T-helper 2 cell treated with Interferon-gamma antibody and Interleukin-4, amounts not matched to agents 5 μg/mL and 100 μg/mL, for 36 hours (primary cell): Measurements from ENCODE around the gene NPAS3.

Experiments used
- DNase-seq: peaks from one replicate; pipeline ENCODE4 v3.0.0; 2021; ENCODE audit warnings: low spot score
- H3K27ac Mint-ChIP-seq: one replicate; pipeline ENCODE4 v1.8.0; 2021; ENCODE audit warnings: mild to moderate bottlenecking, mixed read lengths
- H3K27me3 Mint-ChIP-seq: one replicate; pipeline ENCODE4 v1.8.0; 2021; ENCODE audit warnings: low read depth, mixed read lengths
- H3K36me3 Mint-ChIP-seq: one replicate; pipeline ENCODE4 v1.8.0; 2021; ENCODE audit warnings: low read depth, mixed read lengths
- H3K4me1 Mint-ChIP-seq: one replicate; pipeline ENCODE4 v1.8.0; 2021; ENCODE audit warnings: low read depth, mixed read lengths
- H3K4me3 Mint-ChIP-seq: one replicate; pipeline ENCODE4 v1.8.0; 2022; ENCODE audit warnings: mild to moderate bottlenecking, moderate library complexity, mixed read lengths
- H3K9me3 Mint-ChIP-seq: one replicate; pipeline ENCODE4 v1.8.0; 2021; ENCODE audit warnings: mixed read lengths

Gene NPAS3

DNA sequence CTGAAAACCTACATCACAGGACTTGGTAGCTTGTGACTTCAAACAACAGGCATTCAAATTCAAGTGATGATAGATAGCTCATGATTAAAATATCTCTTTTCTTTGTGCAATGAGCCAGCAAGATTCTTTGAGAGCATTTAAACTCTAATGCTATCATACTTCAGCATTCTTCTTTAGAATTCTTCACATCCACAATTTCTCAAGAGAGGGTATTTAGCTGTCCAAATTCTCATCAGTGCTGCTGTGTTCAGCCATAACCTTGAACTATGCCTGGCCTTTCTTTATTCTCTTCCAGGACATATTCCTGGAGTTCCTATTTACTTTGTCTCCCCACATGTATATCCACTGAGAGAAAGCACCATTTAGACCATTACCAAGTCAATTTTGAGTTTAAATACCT, 691.1 kb downstream of the NPAS3 start:
- H3K36me3 Mint-ChIP-seq: no peaks in the 10 kb centered on the region
- H3K27me3 Mint-ChIP-seq: no peaks in the 10 kb centered on the region
- H3K27ac Mint-ChIP-seq: no peak overlapping the region
- no peak for DNase-seq
- H3K4me3 Mint-ChIP-seq: no peak overlapping the region
- H3K9me3 Mint-ChIP-seq: no peaks in the 10 kb centered on the region
- no peaks in the 10 kb centered on the region for H3K4me1 Mint-ChIP-seq

DNA sequence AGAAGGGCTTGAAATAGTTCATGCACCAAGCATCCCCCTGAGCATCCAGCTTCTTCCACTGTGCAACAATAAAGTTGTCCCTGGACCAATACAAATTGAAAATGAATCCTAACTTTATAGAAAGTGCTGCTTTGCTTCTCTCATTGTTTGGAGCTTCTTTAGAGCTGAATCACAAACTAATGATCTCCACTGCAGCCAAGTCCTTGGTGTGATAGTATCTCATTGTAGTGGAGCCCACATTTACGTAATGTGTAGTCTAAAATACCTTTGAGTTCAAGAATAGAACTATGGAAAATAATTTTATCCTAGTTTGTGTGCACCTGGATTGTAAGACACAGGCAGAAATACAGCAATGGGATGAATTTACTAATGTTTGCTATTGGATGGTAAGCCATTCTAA, 692.3 kb downstream of the NPAS3 start:
- Mint-ChIP-seq H3K27ac (no peak overlapping the region), H3K36me3 (no peaks in the 10 kb centered on the region), H3K27me3 (no peaks in the 10 kb centered on the region)

DNA sequence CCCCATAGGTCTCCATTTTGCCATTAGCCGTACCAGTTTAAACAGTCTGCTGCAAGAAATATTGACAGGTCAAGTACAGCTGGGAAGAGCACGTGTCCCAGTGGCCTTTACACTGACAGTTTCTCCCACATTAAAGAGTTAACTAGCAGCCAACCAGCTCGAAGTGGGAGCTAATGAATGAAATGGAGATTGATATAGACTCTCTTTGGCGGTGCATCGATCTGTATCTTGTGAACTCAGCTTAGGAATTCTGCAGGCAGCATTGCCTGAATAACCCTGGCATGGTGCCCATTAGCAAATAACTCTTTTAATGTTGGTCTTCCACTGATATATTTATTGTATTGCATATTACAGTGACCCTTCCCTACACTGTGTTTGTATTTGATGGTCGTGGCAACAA, 692.8 kb downstream of the NPAS3 start:
- no peaks in the 10 kb centered on the region for H3K27me3 Mint-ChIP-seq
- no peaks in the 10 kb centered on the region for H3K4me1 Mint-ChIP-seq
- no peaks in the 10 kb centered on the region for H3K9me3 Mint-ChIP-seq
- H3K4me3 Mint-ChIP-seq: no peak overlapping the region
- H3K27ac Mint-ChIP-seq: no peak overlapping the region
- H3K36me3 Mint-ChIP-seq: no peaks in the 10 kb centered on the region
- no peak for DNase-seq

More for the DNA sequence above, 692.3 kb downstream of the NPAS3 start:
- DNase-seq: no peak
- Mint-ChIP-seq H3K4me3 (no peak overlapping the region), H3K4me1 (no peaks in the 10 kb centered on the region), H3K9me3 (no peaks in the 10 kb centered on the region)

DNA sequence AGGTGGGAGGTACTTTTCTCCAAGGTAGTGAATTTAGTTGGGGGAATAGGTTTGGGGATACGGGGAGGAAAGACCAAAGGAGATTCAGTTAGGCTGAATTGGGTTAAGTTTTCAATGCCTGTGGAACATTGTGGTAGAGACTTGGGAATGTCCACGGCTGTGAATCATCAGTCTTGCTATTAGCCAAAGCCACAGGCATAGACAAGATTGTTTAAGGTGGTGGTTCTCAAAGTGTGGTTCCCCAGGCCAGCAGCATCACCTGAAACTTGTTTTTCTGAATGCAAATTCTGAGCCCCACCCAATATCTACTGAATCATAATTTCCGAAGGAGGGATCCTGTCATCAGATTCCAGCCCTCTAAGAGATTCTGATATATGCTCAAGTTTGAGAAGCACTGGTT, 696.0 kb downstream of the NPAS3 start:
- Mint-ChIP-seq H3K27ac (no peak overlapping the region), H3K27me3 (no peaks in the 10 kb centered on the region), H3K36me3 (no peaks in the 10 kb centered on the region), H3K9me3 (no peaks in the 10 kb centered on the region), H3K4me1 (no peaks in the 10 kb centered on the region), H3K4me3 (no peak overlapping the region)
- DNase-seq: no peak

GRCh38 chr14:33636716-33637115, 698.0 kb downstream of the NPAS3 start:
- no peaks in the 10 kb centered on the region for H3K27me3 Mint-ChIP-seq
- no peaks in the 10 kb centered on the region for H3K36me3 Mint-ChIP-seq
- H3K9me3 Mint-ChIP-seq: no peaks in the 10 kb centered on the region
- no peaks in the 10 kb centered on the region for H3K4me1 Mint-ChIP-seq
- no peak overlapping the region for H3K4me3 Mint-ChIP-seq
- DNase-seq: no peak
- H3K27ac Mint-ChIP-seq: no peak overlapping the region

- Mint-ChIP-seq H3K27me3 (no peaks in the 10 kb centered on the region), H3K27ac (no peak overlapping the region), H3K9me3 (no peaks in the 10 kb centered on the region), H3K36me3 (no peaks in the 10 kb centered on the region), H3K4me1 (no peaks in the 10 kb centered on the region), H3K4me3 (no peak overlapping the region)
- DNase-seq: no peak
Measured at GRCh38 chr14:33642080-33642479, 703.4 kb downstream of the NPAS3 start.

- Mint-ChIP-seq H3K27me3 (no peaks in the 10 kb centered on the region), H3K27ac (no peak overlapping the region), H3K9me3 (no peaks in the 10 kb centered on the region), H3K36me3 (no peaks in the 10 kb centered on the region), H3K4me1 (no peaks in the 10 kb centered on the region), H3K4me3 (no peak overlapping the region)
- DNase-seq: no peak
Measured at GRCh38 chr14:33642691-33643244, 704.1 kb downstream of the NPAS3 start.

DNA sequence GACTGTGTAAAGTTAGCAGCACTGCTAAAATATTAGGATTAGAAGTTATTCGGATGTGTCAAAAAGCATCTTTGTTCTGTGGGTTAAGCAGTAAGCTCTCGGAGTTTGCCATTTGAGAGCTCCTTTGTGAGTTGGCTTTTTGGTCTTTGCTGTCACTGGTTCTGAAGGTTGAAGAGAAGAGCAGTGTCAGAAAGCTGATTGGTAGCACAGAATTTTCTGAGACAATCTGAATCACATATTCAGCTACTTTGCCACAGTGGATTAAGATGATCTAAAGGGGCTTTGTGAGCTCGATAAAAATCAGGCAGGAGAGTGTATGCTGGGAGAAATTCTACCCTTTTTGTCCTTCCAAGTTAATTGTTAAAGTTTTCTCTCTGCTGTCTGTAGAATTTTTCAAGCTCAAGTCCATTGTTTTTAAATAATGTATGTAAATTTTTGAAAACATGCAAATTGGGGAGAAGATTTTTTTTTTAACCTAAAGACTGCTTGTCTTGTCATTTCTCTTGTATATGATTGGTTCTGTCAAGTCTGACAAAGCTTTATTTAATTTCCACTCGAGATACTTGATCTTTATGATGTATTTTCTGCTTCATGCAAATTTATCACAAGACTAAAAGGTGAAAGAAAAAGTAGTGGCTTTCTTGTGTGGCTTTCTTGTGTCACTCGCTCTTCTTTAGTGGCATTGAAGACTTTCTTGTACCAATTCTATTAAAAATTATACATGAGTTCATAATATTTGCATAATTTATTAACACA, 704.9 kb downstream of the NPAS3 start:
- no peak for DNase-seq
- Mint-ChIP-seq H3K36me3 (no peaks in the 10 kb centered on the region), H3K27ac (no peak overlapping the region), H3K27me3 (no peaks in the 10 kb centered on the region), H3K9me3 (no peaks in the 10 kb centered on the region), H3K4me3 (no peak overlapping the region), H3K4me1 (no peaks in the 10 kb centered on the region)

GRCh38 chr14:33646692-33647260, 708.1 kb downstream of the NPAS3 start:
- no peak overlapping the region for H3K27ac Mint-ChIP-seq
- DNase-seq: no peak

GRCh38 chr14:33647385-33647786, 708.7 kb downstream of the NPAS3 start:
- Mint-ChIP-seq H3K9me3 (no peaks in the 10 kb centered on the region), H3K4me3 (no peak overlapping the region), H3K27me3 (no peaks in the 10 kb centered on the region), H3K27ac (no peak overlapping the region), H3K36me3 (no peaks in the 10 kb centered on the region), H3K4me1 (no peaks in the 10 kb centered on the region)
- no peak for DNase-seq

More at GRCh38 chr14:33646692-33647260, 708.1 kb downstream of the NPAS3 start:
- H3K36me3 Mint-ChIP-seq: no peaks in the 10 kb centered on the region
- no peak overlapping the region for H3K4me3 Mint-ChIP-seq
- H3K9me3 Mint-ChIP-seq: no peaks in the 10 kb centered on the region
- H3K27me3 Mint-ChIP-seq: no peaks in the 10 kb centered on the region
- H3K4me1 Mint-ChIP-seq: no peaks in the 10 kb centered on the region

GRCh38 chr14:33650430-33650829, 711.8 kb downstream of the NPAS3 start:
- no peak overlapping the region for H3K27ac Mint-ChIP-seq
- H3K36me3 Mint-ChIP-seq: no peaks in the 10 kb centered on the region
- no peaks in the 10 kb centered on the region for H3K4me1 Mint-ChIP-seq
- no peaks in the 10 kb centered on the region for H3K9me3 Mint-ChIP-seq
- H3K4me3 Mint-ChIP-seq: no peak overlapping the region
- DNase-seq: no peak
- H3K27me3 Mint-ChIP-seq: no peaks in the 10 kb centered on the region

DNA sequence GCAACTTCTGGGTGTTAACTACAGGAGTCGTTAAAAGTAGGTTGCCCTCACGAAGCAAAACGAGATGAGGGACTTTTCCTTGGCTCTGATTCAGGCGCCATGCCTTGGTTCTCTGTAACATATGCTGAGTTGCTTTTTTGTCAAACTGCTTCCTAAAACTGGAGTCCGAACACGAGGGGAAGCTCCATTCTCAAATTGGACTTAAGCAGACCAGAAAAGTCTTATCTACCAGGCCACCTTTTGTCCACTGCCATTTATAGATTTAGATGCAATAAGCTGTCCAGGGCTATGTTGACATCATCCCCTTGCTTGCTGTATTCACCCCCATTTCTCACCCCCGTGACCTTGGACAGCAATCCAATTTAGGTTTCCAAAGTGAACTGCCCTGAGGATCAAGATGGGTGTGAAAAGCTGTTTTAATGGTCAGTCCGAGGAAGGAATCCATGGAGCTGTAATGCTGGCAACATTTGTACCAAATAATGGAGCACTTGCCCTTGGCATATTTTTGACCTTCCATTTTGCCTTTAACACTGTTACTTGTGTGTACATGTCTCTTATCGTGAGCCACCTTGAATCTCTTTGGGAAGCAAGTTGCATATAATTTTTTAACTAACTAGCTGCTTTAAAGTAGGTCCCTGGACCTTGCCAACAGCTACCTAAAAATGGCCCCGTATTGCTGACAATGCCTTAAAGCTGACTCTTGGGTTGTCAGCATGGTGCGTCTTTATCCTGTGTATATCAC, 714.1 kb downstream of the NPAS3 start:
- Mint-ChIP-seq H3K27me3 (no peaks in the 10 kb centered on the region), H3K36me3 (no peaks in the 10 kb centered on the region), H3K9me3 (no peaks in the 10 kb centered on the region), H3K4me1 (no peaks in the 10 kb centered on the region), H3K4me3 (no peak overlapping the region), H3K27ac (no peak overlapping the region)
- DNase-seq: no peak

DNA sequence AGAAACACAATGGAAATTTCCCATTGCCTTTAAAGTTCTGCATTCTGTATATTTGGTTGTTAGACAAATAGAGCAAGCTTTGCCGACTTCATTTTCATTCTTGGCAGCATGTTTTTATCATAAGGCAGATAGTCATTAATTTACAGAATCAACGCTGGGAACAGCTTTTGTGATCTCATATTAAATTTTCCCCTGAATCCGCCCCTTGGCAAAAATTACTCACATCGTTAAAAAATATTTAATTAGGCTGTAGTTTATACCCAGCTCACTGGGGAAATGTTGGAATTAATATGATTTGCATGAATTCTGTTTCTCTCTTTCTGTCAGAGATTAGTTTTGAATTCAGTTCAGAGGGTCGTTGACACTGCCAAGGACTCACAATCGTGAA, 714.6 kb downstream of the NPAS3 start:
- H3K4me1 Mint-ChIP-seq: no peaks in the 10 kb centered on the region
- no peak overlapping the region for H3K4me3 Mint-ChIP-seq
- no peaks in the 10 kb centered on the region for H3K36me3 Mint-ChIP-seq
- H3K27me3 Mint-ChIP-seq: no peaks in the 10 kb centered on the region
- no peaks in the 10 kb centered on the region for H3K9me3 Mint-ChIP-seq
- DNase-seq: no peak
- H3K27ac Mint-ChIP-seq: no peak overlapping the region

- Mint-ChIP-seq H3K27ac (no peak overlapping the region), H3K27me3 (no peaks in the 10 kb centered on the region), H3K36me3 (no peaks in the 10 kb centered on the region), H3K4me3 (no peak overlapping the region), H3K4me1 (no peaks in the 10 kb centered on the region), H3K9me3 (no peaks in the 10 kb centered on the region)
- DNase-seq: no peak
Measured at GRCh38 chr14:33655421-33655820, 716.7 kb downstream of the NPAS3 start.
